Prostate gland (tissue), 2 donors: Measurements from ENCODE around the gene FHIT.

Experiments used
- CTCF ChIP-seq, 4 experiments: fragments of 200-600 bp in 2 of 4; fragments of 450-650 bp in 2 of 4; sonication (generic) in 2 of 4; IDR thresholded peaks; 1 replicate in 3 of 4; 2 replicates in 1 of 4; pipeline ENCODE4 v1.5.1; 2016 to 2019; ENCODE audit warnings: antibody characterized with exemption in 4 of 4, mild to moderate bottlenecking in 2 of 4, moderate library complexity in 2 of 4
- POLR2A ChIP-seq: fragments of 450-650 bp; IDR thresholded peaks from one replicate; pipeline ENCODE4 v1.6.1; 2016; ENCODE audit warnings: antibody characterized with exemption, mild to moderate bottlenecking

DNA sequence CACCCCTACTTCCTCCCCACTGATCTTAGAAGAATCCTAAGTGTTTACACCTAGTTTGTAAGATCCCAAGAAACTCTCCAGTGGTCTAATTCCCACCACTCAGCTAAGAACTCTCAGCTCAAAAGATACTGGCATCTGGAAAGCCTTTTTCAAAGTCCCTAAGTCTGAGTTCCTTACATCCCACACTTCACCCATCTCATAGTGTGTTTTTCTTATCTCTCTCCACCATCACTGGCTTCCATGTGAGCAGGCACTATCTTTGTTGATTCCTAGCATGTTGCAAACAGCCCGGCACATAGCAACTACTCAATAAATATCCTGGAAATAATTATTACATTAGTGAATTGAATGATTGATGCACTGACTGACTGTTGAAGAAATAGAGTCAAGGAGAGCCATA, 173.7 kb downstream of the FHIT start:
- no peak for TF ChIP-seq CTCF (IDR thresholded peaks at IDR 0.05)
- no peak for TF ChIP-seq POLR2A
